ENCODE measurements around the gene ATP6AP1. TPM values are rescaled to one million over a fixed set of nuclear protein-coding genes. Genes with fewer than 3 reads are reported as not detected.

Gene ATP6AP1
- total and polyA plus RNA-seq, 2 of the 13 experiments (the other 11 are each of a cell fraction or from before 2014, with no cell fraction given), result 56.7 to 110 TPM

GRCh38 chrX:154397888-154398667 is 30.4 kb upstream of the ATP6AP1 start, which contains the start of gene RPL10 (continued):
- no peak for TF ChIP-seq ZBTB8A (CRISPR knock-in tag; IDR thresholded peaks at IDR 0.05; ENCODE audit: borderline replicate concordance, low read depth)
- no peak for TF ChIP-seq ATF4 (CRISPR knock-in tag; IDR thresholded peaks at IDR 0.05)
- TF ChIP-seq CENPT (CRISPR knock-in tag; IDR thresholded peaks at IDR 0.05; ENCODE audit: low read depth), result no peak
- 0 out of 2 replicates have a peak, but pooled peaks have one; percentile 10 for TF ChIP-seq SMAD1 (CRISPR knock-in tag; IDR thresholded peaks at IDR 0.05; ENCODE audit: borderline replicate concordance, low read depth)
- TF ChIP-seq ZNF792 (CRISPR knock-in tag; IDR thresholded peaks at IDR 0.05), result no peak; the same call in 1 of the 2 replicates
- no peak; the same call in 1 of the 2 replicates for TF ChIP-seq ZNF788 (CRISPR knock-in tag; IDR thresholded peaks at IDR 0.05; ENCODE audit: borderline replicate concordance)
- TF ChIP-seq SAFB2 (CRISPR knock-in tag; IDR thresholded peaks at IDR 0.05; ENCODE audit: borderline replicate concordance, low read depth), result no peak; the same call in 1 of the 2 replicates
- 0 out of 2 replicates have a peak, but pooled peaks have one; percentile 28 for TF ChIP-seq TEAD2 (CRISPR knock-in tag; IDR thresholded peaks at IDR 0.05)
- no peak; the same call in 1 of the 2 replicates for TF ChIP-seq SP2 (CRISPR knock-in tag; IDR thresholded peaks at IDR 0.05)
- TF ChIP-seq NFIC (IDR thresholded peaks at IDR 0.05; ENCODE audit: low read length), result no peak
- TF ChIP-seq ZBTB2 (CRISPR knock-in tag; IDR thresholded peaks at IDR 0.05; ENCODE audit: low read depth), result no peak
- no peak for TF ChIP-seq PREB (CRISPR knock-in tag; IDR thresholded peaks at IDR 0.05)
- peak in 1 of 2 experiments; percentile 51; a peak in 1 of 4 replicates for TF ChIP-seq KLF16 (CRISPR knock-in tag; IDR thresholded peaks at IDR 0.05)
- TF ChIP-seq SCMH1 (CRISPR knock-in tag; IDR thresholded peaks at IDR 0.05; ENCODE audit: borderline replicate concordance), result no peak
- TF ChIP-seq DRAP1 (CRISPR knock-in tag; IDR thresholded peaks at IDR 0.05), result peak; percentile 98
- no peak for TF ChIP-seq ZNF850 (CRISPR knock-in tag; conservative IDR thresholded peaks at IDR 0.05)
- TF ChIP-seq ZBTB39 (CRISPR knock-in tag; IDR thresholded peaks at IDR 0.05), result no peak
- TF ChIP-seq ZXDC (CRISPR knock-in tag; IDR thresholded peaks at IDR 0.05), result 0 out of 2 replicates have a peak, but pooled peaks have one; percentile 37
- TF ChIP-seq ZNF44 (CRISPR knock-in tag; IDR thresholded peaks at IDR 0.05), result no peak
- TF ChIP-seq ZNF747 (CRISPR knock-in tag; IDR thresholded peaks at IDR 0.05; ENCODE audit: borderline replicate concordance), result no peak
